H1 (cell line): Measurements from ENCODE around the gene NDUFAB1. TPM values are rescaled to one million over a fixed set of nuclear protein-coding genes. Genes with fewer than 3 reads are reported as not detected.

Source experiments
- CTCF ChIA-PET: fragments of 300-600 bp; sonication (Branson Sonifier 250); formaldehyde crosslinking; loops from one replicate; lab custom pipeline; 2021; ENCODE audit not compliant: partially characterized antibody; lab: Charles Lee
- POLR2A ChIA-PET: fragments of 300-600 bp; sonication (Branson Sonifier 250); formaldehyde crosslinking; loops from one replicate; lab custom pipeline; 2021; ENCODE audit warnings: inconsistent platforms; ENCODE audit not compliant: partially characterized antibody; lab: Charles Lee
- DNase-seq, 2 experiments: peaks; one replicate each; pipeline versions ENCODE4 v3.0.0 to v3.0.0-alpha.2; 2010 to 2022; ENCODE audit warnings: low spot score in 2 of 2, low read depth in 1 of 2, mixed read lengths in 1 of 2
- FAIRE-seq: peaks from 2 replicates; lab custom pipeline; 2011; peaks lifted over from hg19 to GRCh38; lab: Jason Lieb, UNC
- H2AFZ ChIP-seq: 2 replicates; pipeline ENCODE4 v1.8.1; 2012; ENCODE audit warnings: low read length, inconsistent platforms
- H2AK5ac ChIP-seq: 2 replicates; pipeline ENCODE4 v1.6.1; 2013; ENCODE audit warnings: low read depth, low read length
- H2BK120ac ChIP-seq: replicated peaks from 2 replicates; pipeline ENCODE3; 2013; ENCODE audit warnings: low read depth, low read length, inconsistent platforms
- H2BK12ac ChIP-seq: 2 replicates; pipeline ENCODE4 v1.6.1; 2013; ENCODE audit warnings: low read depth, low read length
- H2BK15ac ChIP-seq: 2 replicates; pipeline ENCODE4 v1.6.1; 2013; ENCODE audit warnings: low read length
- H2BK20ac ChIP-seq: 2 replicates; pipeline ENCODE4 v1.6.1; 2013; ENCODE audit warnings: low read length
- H2BK5ac ChIP-seq: 2 replicates; pipeline ENCODE4 v1.6.1; 2013; ENCODE audit warnings: low read depth, low read length
- H3K14ac ChIP-seq: 2 replicates; pipeline ENCODE4 v1.6.1; 2013; ENCODE audit warnings: inconsistent platforms; ENCODE audit not compliant: insufficient read length
- H3K18ac ChIP-seq: 2 replicates; pipeline ENCODE4 v1.6.1; 2013; ENCODE audit warnings: low read length; ENCODE audit errors: extremely low read depth
- H3K23ac ChIP-seq: 2 replicates; pipeline ENCODE4 v1.6.1; 2013; ENCODE audit warnings: inconsistent platforms; ENCODE audit not compliant: insufficient read length
- H3K23me2 ChIP-seq: 2 replicates; pipeline ENCODE4 v1.6.1; 2013; ENCODE audit warnings: low read depth, low read length
- H3K27ac ChIP-seq: 2 replicates; pipeline ENCODE4 v1.6.1; 2011; ENCODE audit warnings: low read depth, low read length, inconsistent platforms
- H3K27me3 ChIP-seq, 4 experiments: replicated peaks in 1 of 4; 1 replicate in 1 of 4; 2 replicates in 3 of 4; pipeline versions ENCODE4 v1.6.1 to v1.8.1; 2011 to 2013; ENCODE audit warnings: low read length in 3 of 4, mild to moderate bottlenecking in 3 of 4, inconsistent platforms in 2 of 4, mixed read lengths in 2 of 4, moderate library complexity in 1 of 4; ENCODE audit not compliant: control insufficient read depth in 3 of 4, insufficient read depth in 3 of 4; ENCODE audit errors: extremely low read depth in 1 of 4
- H3K36me3 ChIP-seq, 4 experiments: 2 replicates each; pipeline versions ENCODE4 v1.6.1 to v1.8.1; 2011 to 2013; ENCODE audit warnings: mild to moderate bottlenecking in 4 of 4, low read length in 3 of 4, moderate library complexity in 2 of 4, control low read depth in 1 of 4, inconsistent platforms in 1 of 4; ENCODE audit not compliant: insufficient read depth in 4 of 4, control insufficient read depth in 2 of 4
- H3K4ac ChIP-seq: replicated peaks from 2 replicates; pipeline ENCODE3; 2013; ENCODE audit warnings: low read length, low read depth, mixed read lengths, inconsistent platforms; ENCODE audit not compliant: insufficient read length
- H3K4me1 ChIP-seq, 4 experiments: replicated peaks in 1 of 4; 1 replicate in 1 of 4; 2 replicates in 3 of 4; pipeline versions ENCODE4 v1.6.1 to v1.8.1; 2011 to 2013; ENCODE audit warnings: low read length in 3 of 4, inconsistent platforms in 2 of 4, mixed read lengths in 1 of 4; ENCODE audit not compliant: insufficient read depth in 4 of 4, control insufficient read depth in 3 of 4
- H3K4me2 ChIP-seq, 2 experiments: 2 replicates each; pipeline versions ENCODE4 v1.6.1 to v1.8.1; 2011 to 2013; ENCODE audit warnings: low read depth in 2 of 2, low read length in 2 of 2, control low read depth in 1 of 2, inconsistent platforms in 1 of 2, mild to moderate bottlenecking in 1 of 2; ENCODE audit not compliant: insufficient read depth in 1 of 2
- H3K4me3 ChIP-seq, 4 experiments: fragments of 200-600, 300-600 bp in 1 of 4; sonication (generic), shearing (Covaris generic), sonication (Bioruptor Twin) in 1 of 4; 2 replicates each; pipeline versions ENCODE4 v1.5.1 to v1.8.1; 2011 to 2016; ENCODE audit warnings: low read length in 4 of 4, low read depth in 3 of 4, control low read depth in 2 of 4, inconsistent platforms in 2 of 4, mild to moderate bottlenecking in 2 of 4, mixed read lengths in 1 of 4, moderate library complexity in 1 of 4; ENCODE audit not compliant: insufficient read depth in 2 of 4; ENCODE audit errors: extremely low read depth in 1 of 4
- H3K56ac ChIP-seq: replicated peaks from 2 replicates; pipeline ENCODE3; 2013; ENCODE audit warnings: low read depth, mild to moderate bottlenecking, mixed read lengths, low read length, inconsistent platforms; ENCODE audit not compliant: insufficient read length
- H3K79me1 ChIP-seq: 2 replicates; pipeline ENCODE4 v1.6.1; 2013; ENCODE audit warnings: low read depth, low read length, control low read depth
- H3K79me2 ChIP-seq, 2 experiments: 2 replicates each; pipeline versions ENCODE4 v1.6.1 to v1.8.1; 2012 to 2013; ENCODE audit warnings: low read length in 2 of 2, mild to moderate bottlenecking in 2 of 2, inconsistent platforms in 1 of 2; ENCODE audit not compliant: insufficient read depth in 2 of 2, control insufficient read depth in 1 of 2
- H3K9ac ChIP-seq, 4 experiments: replicated peaks in 1 of 4; 1 replicate in 1 of 4; 2 replicates in 3 of 4; pipeline versions ENCODE4 v1.6.1 to v1.8.1; 2011 to 2013; ENCODE audit warnings: low read depth in 3 of 4, low read length in 3 of 4, control low read depth in 2 of 4, mild to moderate bottlenecking in 2 of 4, moderate library complexity in 2 of 4, inconsistent platforms in 1 of 4; ENCODE audit errors: extremely low read depth in 1 of 4
- H3K9me3 ChIP-seq, 2 experiments: 2 replicates each; pipeline versions ENCODE4 v1.6.1 to v1.8.1; 2012 to 2013; ENCODE audit warnings: mild to moderate bottlenecking in 2 of 2, moderate library complexity in 2 of 2, control low read depth in 1 of 2, inconsistent platforms in 1 of 2, low read depth in 1 of 2, low read length in 1 of 2, mixed read lengths in 1 of 2; ENCODE audit not compliant: insufficient read depth in 2 of 2
- H4K20me1 ChIP-seq, 2 experiments: replicated peaks in 1 of 2; 2 replicates each; pipeline versions ENCODE3 to v1.8.1; 2011 to 2013; ENCODE audit warnings: inconsistent platforms in 2 of 2, low read length in 2 of 2, mild to moderate bottlenecking in 1 of 2; ENCODE audit not compliant: insufficient read depth in 2 of 2, control insufficient read depth in 1 of 2
- H4K5ac ChIP-seq: 2 replicates; pipeline ENCODE4 v1.6.1; 2013; ENCODE audit warnings: low read length, low read depth, mixed read lengths, inconsistent platforms; ENCODE audit not compliant: insufficient read length
- H4K8ac ChIP-seq: 2 replicates; pipeline ENCODE4 v1.8.0; 2013; ENCODE audit warnings: mild to moderate bottlenecking, moderate library complexity, low read length, inconsistent platforms; ENCODE audit not compliant: insufficient read depth; ENCODE audit errors: extremely low read depth
- H4K91ac ChIP-seq: replicated peaks from 2 replicates; pipeline ENCODE3; 2013; ENCODE audit warnings: low read length, mixed read lengths, inconsistent platforms; ENCODE audit not compliant: insufficient read length
- BCL11A ChIP-seq, 2 experiments: IDR thresholded peaks; one replicate each; pipeline ENCODE4 v1.6.1; 2011; ENCODE audit warnings: low read depth in 2 of 2, low read length in 2 of 2, mild to moderate bottlenecking in 2 of 2
- BRCA1 ChIP-seq: IDR thresholded peaks from 2 replicates; pipeline ENCODE4 v1.6.1; 2012; ENCODE audit warnings: low read depth, low read length, improper control_type of control experiment
- EP300 ChIP-seq, 2 experiments: IDR thresholded peaks; 1 replicate in 1 of 2; 2 replicates in 1 of 2; pipeline ENCODE4 v1.6.1; 2011 to 2012; ENCODE audit warnings: low read depth in 2 of 2, low read length in 2 of 2, mild to moderate bottlenecking in 2 of 2, borderline replicate concordance in 1 of 2, inconsistent platforms in 1 of 2, moderate library complexity in 1 of 2
- EZH2 ChIP-seq: fragments of 200-600 bp; sonication (generic); IDR thresholded peaks from 2 replicates; pipeline ENCODE4 v1.7.1; 2012; ENCODE audit warnings: low read depth, mild to moderate bottlenecking, moderate library complexity, low read length, inconsistent platforms; ENCODE audit not compliant: severe bottlenecking
- GABPA ChIP-seq: IDR thresholded peaks from 2 replicates; pipeline ENCODE4 v1.6.1; 2011; ENCODE audit warnings: mild to moderate bottlenecking, low read length, moderate library complexity, borderline replicate concordance; ENCODE audit not compliant: insufficient read depth
- JUND ChIP-seq: IDR thresholded peaks from 2 replicates; pipeline ENCODE4 v1.6.1; 2011; ENCODE audit warnings: mild to moderate bottlenecking, improper control_type of control experiment, low read length
- KDM4A ChIP-seq: IDR thresholded peaks from one replicate; pipeline ENCODE4 v1.7.1; 2012; ENCODE audit warnings: low read depth, mild to moderate bottlenecking, moderate library complexity, low read length, inconsistent platforms; ENCODE audit not compliant: severe bottlenecking
- NRF1 ChIP-seq: IDR thresholded peaks from 2 replicates; pipeline ENCODE4 v1.6.1; 2011; ENCODE audit warnings: mild to moderate bottlenecking, low read depth, low read length, improper control_type of control experiment
- RXRA ChIP-seq: IDR thresholded peaks from 2 replicates; pipeline ENCODE4 v1.6.1; 2011; ENCODE audit warnings: low read depth, mild to moderate bottlenecking, low read length, moderate library complexity; ENCODE audit not compliant: insufficient read depth
- SIRT6 ChIP-seq: IDR thresholded peaks from one replicate; pipeline ENCODE4 v1.7.1; 2012; ENCODE audit warnings: low read length, inconsistent platforms
- SP1 ChIP-seq: IDR thresholded peaks from 2 replicates; pipeline ENCODE4 v1.6.1; 2011; ENCODE audit warnings: low read depth, low read length
- TAF7 ChIP-seq: optimal IDR thresholded peaks from 2 replicates; pipeline ENCODE3; 2011; ENCODE audit warnings: low read depth, mild to moderate bottlenecking, inconsistent platforms, low read length, moderate library complexity, borderline replicate concordance
- YY1 ChIP-seq: IDR thresholded peaks from 2 replicates; pipeline ENCODE4 v1.6.1; 2011; ENCODE audit warnings: low read depth, mild to moderate bottlenecking, low read length
- polyA plus RNA-seq, 7 experiments: library from polyadenylated mRNA; depleted of rRNA in 3 of 7; stranded (reverse) in 5 of 7; unstranded in 2 of 7; fragments of >200 nt in 5 of 7; fragments of 200-250 nt in 2 of 7; gene quantifications; 1 replicate in 5 of 7; 2 replicates in 1 of 7; 4 replicates in 1 of 7; pipeline versions ENCODE4 v1.2.1 to v1.2.3, GENCODE V29; 2011 to 2013; ENCODE audit warnings: missing spikeins in 2 of 7, mixed read lengths in 2 of 7
- total RNA-seq: library from RNA; stranded (reverse); fragmentation: NEBNext Ultra II Directional; extraction: Animal tissue kit (Norgen Biotek cat#: 25700); gene quantifications from 2 replicates; pipeline ENCODE4 v1.2.1, GENCODE V29; 2021
- TF ChIP-seq, protein P1 (sequence below): IDR thresholded peaks from 2 replicates; pipeline ENCODE4 v1.6.1; 2012; ENCODE audit warnings: inconsistent platforms

NDUFAB1 gene
- total and polyA plus RNA-seq, 2 of the 8 experiments (the other 6 are each of a cell fraction or from before 2014, with no cell fraction given), result 135 to 294 TPM

DNA sequence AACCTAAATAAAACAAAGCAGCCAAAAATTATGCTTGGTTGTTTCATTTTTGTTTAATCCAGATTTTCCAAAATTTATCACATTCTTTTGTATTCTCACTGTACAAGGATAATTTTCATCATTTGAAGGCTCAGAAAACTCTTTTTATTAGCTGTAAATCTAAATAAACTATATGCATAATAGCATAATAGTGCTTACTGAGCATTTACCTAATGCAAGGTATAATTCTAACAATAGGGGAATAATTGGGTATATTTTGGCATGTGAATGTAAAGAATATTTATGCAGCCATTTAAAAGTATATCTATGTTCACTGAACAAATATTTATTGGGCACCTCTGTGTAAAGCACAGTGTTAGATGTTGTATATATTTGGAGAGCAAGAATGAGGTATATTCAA is 28.0 kb upstream of the NDUFAB1 start:
- H2AK5ac ChIP-seq, result no peak overlapping the region
- POLR2A ChIA-PET, result interaction anchor here (1.4 to 1.8 kb wide), 2 partner anchors 9 to 16 kb away, joined by 4 read pairs; no protein-coding TSS in a partner anchor
- no peak overlapping the region for H3K56ac ChIP-seq
- H3K14ac ChIP-seq, result no peak overlapping the region
- H3K4me2 ChIP-seq, result no peak overlapping the region
- H3K18ac ChIP-seq, result no peak overlapping the region
- H3K9ac ChIP-seq, result no peak overlapping the region
- no peak for DNase-seq
- H2BK20ac ChIP-seq, result no peak overlapping the region
- TF ChIP-seq SIRT6 (no peak), BRCA1 (no peak), YY1 (no peak), SP1 (no peak), RXRA (no peak), TAF7 (no peak), GABPA (no peak), EP300 (IDR thresholded peaks at IDR 0.05; ENCODE audit: borderline replicate concordance in 1 of 2, low read depth in 2 of 2, low read length in 2 of 2) (no peak), EZH2 (no peak), JUND (no peak), KDM4A (no peak), BCL11A (IDR thresholded peaks at IDR 0.05; ENCODE audit: low read depth in 2 of 2, low read length in 2 of 2) (no peak), NRF1 (no peak)
- TF ChIP-seq, protein P1, sequence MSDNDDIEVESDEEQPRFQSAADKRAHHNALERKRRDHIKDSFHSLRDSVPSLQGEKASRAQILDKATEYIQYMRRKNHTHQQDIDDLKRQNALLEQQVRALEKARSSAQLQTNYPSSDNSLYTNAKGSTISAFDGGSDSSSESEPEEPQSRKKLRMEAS, result no peak
- no peaks in the 10 kb centered on the region for H3K9me3 ChIP-seq
- H2AFZ ChIP-seq, result no peak overlapping the region
- no peak overlapping the region for H4K5ac ChIP-seq
- H2BK15ac ChIP-seq, result no peak overlapping the region
- CTCF ChIA-PET, result no interaction called here
- H3K23me2 ChIP-seq, result no peaks in the 10 kb centered on the region
- no peaks in the 10 kb centered on the region for H3K4me1 ChIP-seq
- no peak overlapping the region for H3K27ac ChIP-seq
- H4K8ac ChIP-seq, result no peak overlapping the region
- H2BK12ac ChIP-seq, result no peak overlapping the region
- H3K79me2 ChIP-seq, result no peaks in the 10 kb centered on the region
- H2BK5ac ChIP-seq, result no peak overlapping the region
- H3K36me3 ChIP-seq, result peaks cover 16 to 81% (median 59%) of the 10 kb centered on the region in 4 experiments
- H3K27me3 ChIP-seq, result no peaks in the 10 kb centered on the region
- FAIRE-seq, result no peak
- H2BK120ac ChIP-seq, result no peak overlapping the region
- H3K79me1 ChIP-seq, result no peaks in the 10 kb centered on the region
- peaks cover 0 to 1% of the 10 kb centered on the region in 2 experiments for H4K20me1 ChIP-seq
- H3K23ac ChIP-seq, result no peak overlapping the region
- H3K4me3 ChIP-seq, result no peak overlapping the region
- no peak overlapping the region for H3K4ac ChIP-seq
- H4K91ac ChIP-seq, result no peak overlapping the region
